ENCODE results near the gene LHX2. TPM values are rescaled to one million over a fixed set of nuclear protein-coding genes. Genes with fewer than 3 reads are reported as not detected.

The LHX2 gene
- total RNA-seq, 3 donors from 2014 or later = not detected

- DNase-seq = no peak
- peaks cover 15% of the 10 kb centered on the region for H3K4me1 ChIP-seq (ENCODE audit: low read depth)
- no peaks in the 10 kb centered on the region for H3K36me3 ChIP-seq (ENCODE audit: low read depth)
- no peaks in the 10 kb centered on the region for H3K9me3 ChIP-seq
- H3K4me3 ChIP-seq = no peak overlapping the region
- intact Hi-C loops (cut with DNase I, micrococcal nuclease) = no loop called here
- TF ChIP-seq, protein P1, sequence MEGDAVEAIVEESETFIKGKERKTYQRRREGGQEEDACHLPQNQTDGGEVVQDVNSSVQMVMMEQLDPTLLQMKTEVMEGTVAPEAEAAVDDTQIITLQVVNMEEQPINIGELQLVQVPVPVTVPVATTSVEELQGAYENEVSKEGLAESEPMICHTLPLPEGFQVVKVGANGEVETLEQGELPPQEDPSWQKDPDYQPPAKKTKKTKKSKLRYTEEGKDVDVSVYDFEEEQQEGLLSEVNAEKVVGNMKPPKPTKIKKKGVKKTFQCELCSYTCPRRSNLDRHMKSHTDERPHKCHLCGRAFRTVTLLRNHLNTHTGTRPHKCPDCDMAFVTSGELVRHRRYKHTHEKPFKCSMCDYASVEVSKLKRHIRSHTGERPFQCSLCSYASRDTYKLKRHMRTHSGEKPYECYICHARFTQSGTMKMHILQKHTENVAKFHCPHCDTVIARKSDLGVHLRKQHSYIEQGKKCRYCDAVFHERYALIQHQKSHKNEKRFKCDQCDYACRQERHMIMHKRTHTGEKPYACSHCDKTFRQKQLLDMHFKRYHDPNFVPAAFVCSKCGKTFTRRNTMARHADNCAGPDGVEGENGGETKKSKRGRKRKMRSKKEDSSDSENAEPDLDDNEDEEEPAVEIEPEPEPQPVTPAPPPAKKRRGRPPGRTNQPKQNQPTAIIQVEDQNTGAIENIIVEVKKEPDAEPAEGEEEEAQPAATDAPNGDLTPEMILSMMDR (IDR thresholded peaks at IDR 0.05) = no peak
- ATAC-seq = no peak
These were observed 6.4 kb upstream of the LHX2 start for GRCh38 chr9:124005029-124005771.

- TF ChIP-seq, protein P1 (IDR thresholded peaks at IDR 0.05) = no peak
- Histone ChIP-seq H3K4me1 (ENCODE audit: low read depth) (peaks cover 28% of the 10 kb centered on the region), H3K9me3 (no peaks in the 10 kb centered on the region), H3K4me3 (no peak overlapping the region), H3K36me3 (ENCODE audit: low read depth) (no peaks in the 10 kb centered on the region)
- ATAC-seq (no peak), DNase-seq (no peak)
- intact Hi-C loops (cut with DNase I, micrococcal nuclease) = no loop called here
These were observed 4.9 kb upstream of the LHX2 start for GRCh38 chr9:124006448-124007361.

- intact Hi-C loops (cut with DNase I, micrococcal nuclease) = no loop called here
- no peak for ATAC-seq
- no peak for DNase-seq
- no peaks in the 10 kb centered on the region for H3K36me3 ChIP-seq (ENCODE audit: low read depth)
- H3K4me1 ChIP-seq (ENCODE audit: low read depth) = peaks cover 38% of the 10 kb centered on the region
- TF ChIP-seq, protein P1 (IDR thresholded peaks at IDR 0.05) = no peak
- H3K9me3 ChIP-seq = no peaks in the 10 kb centered on the region
- no peak overlapping the region for H3K4me3 ChIP-seq
These were observed 3.8 kb upstream of the LHX2 start for GRCh38 chr9:124007565-124008302.

DNA sequence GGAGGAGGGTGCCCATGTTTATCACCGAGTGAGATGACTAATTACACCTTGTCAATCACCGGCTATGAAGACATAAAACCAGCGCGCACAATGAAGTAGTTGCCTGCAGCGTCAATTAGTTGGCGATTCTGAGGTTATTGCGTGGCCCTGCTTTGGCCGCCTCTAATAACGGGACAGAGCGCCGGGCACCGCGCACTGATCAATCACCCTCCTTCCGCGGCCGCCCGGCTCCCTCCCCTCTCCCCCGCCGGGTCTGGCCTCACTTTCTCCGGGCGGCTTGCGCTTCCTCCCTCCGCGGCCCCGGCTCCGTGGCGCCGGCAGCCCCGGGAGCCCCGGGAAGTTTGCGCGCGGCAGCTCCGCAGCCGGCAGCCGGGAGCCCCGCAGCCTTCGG lies 3.3 kb upstream of the LHX2 start:
- ATAC-seq (no peak), DNase-seq (no peak)
- intact Hi-C loops (cut with DNase I, micrococcal nuclease) = no loop called here

More for the DNA sequence above, 3.3 kb upstream of the LHX2 start:
- H3K4me3 ChIP-seq = no peak overlapping the region
- peaks cover 42% of the 10 kb centered on the region for H3K4me1 ChIP-seq (ENCODE audit: low read depth)
- H3K36me3 ChIP-seq (ENCODE audit: low read depth) = no peaks in the 10 kb centered on the region
- no peaks in the 10 kb centered on the region for H3K9me3 ChIP-seq
- TF ChIP-seq, protein P1 (IDR thresholded peaks at IDR 0.05) = no peak

Data from mucosa of descending colon (tissue), 3 donors.